K562 (cell line): Measurements from ENCODE around the gene P2RX5. TPM values are rescaled to one million over a fixed set of nuclear protein-coding genes. Genes with fewer than 3 reads are reported as not detected.

ENCODE experiments used
- ATF7 ChIP-seq: fragments of 450-650 bp; IDR thresholded peaks from 2 replicates; pipeline ENCODE4 v1.7.1; 2014; ENCODE audit warnings: mild to moderate bottlenecking, moderate library complexity
- CCNT2 ChIP-seq: IDR thresholded peaks from 2 replicates; pipeline ENCODE4 v1.6.1; 2011; ENCODE audit warnings: borderline replicate concordance, low read depth, mild to moderate bottlenecking, moderate library complexity, mixed read lengths, low read length; ENCODE audit not compliant: insufficient read length; ENCODE audit errors: extremely low read depth
- CREB1 ChIP-seq, 2 experiments: sonication (generic) in 1 of 2; formaldehyde crosslinking in 1 of 2; IDR thresholded peaks; 2 replicates each; pipeline versions ENCODE4 v1.6.1 to v1.8.0; 2012 to 2022; ENCODE audit warnings: inconsistent platforms in 1 of 2, mild to moderate bottlenecking in 1 of 2, missing genetic modification reagents in 1 of 2, moderate library complexity in 1 of 2
- ETV5 ChIP-seq: sonication (generic); formaldehyde crosslinking; IDR thresholded peaks from 2 replicates; pipeline ENCODE4 v1.4.0; 2020; ENCODE audit warnings: low read depth, mild to moderate bottlenecking, missing genetic modification reagents
- L3MBTL2 ChIP-seq: fragments of 450-650 bp; IDR thresholded peaks from 2 replicates; pipeline ENCODE4 v1.6.1; 2016; ENCODE audit warnings: mild to moderate bottlenecking, moderate library complexity
- MAZ ChIP-seq, 2 experiments: fragments of 450-650 bp in 1 of 2; sonication (generic) in 1 of 2; formaldehyde crosslinking; IDR thresholded peaks in 1 of 2; conservative IDR thresholded peaks in 1 of 2; 2 replicates each; pipeline versions ENCODE4 v1.4.0 to v1.5.0; 2020; ENCODE audit warnings: mild to moderate bottlenecking in 1 of 2, missing genetic modification reagents in 1 of 2
- MBD2 ChIP-seq: sonication (generic); IDR thresholded peaks from 2 replicates; pipeline ENCODE4 v1.6.1; 2016; ENCODE audit warnings: low read depth, borderline replicate concordance
- RAD51 ChIP-seq: fragments of 450-650 bp; IDR thresholded peaks from 2 replicates; pipeline ENCODE4 v1.7.1; 2016; ENCODE audit warnings: low read depth, mild to moderate bottlenecking, borderline replicate concordance
- SAP30 ChIP-seq: fragments of 200-600 bp; sonication (generic); IDR thresholded peaks from 2 replicates; pipeline ENCODE4 v1.6.1; 2012; ENCODE audit warnings: borderline replicate concordance, low read depth, mild to moderate bottlenecking, moderate library complexity, low read length, control low read depth, inconsistent platforms; ENCODE audit not compliant: insufficient read depth, poor library complexity, severe bottlenecking
- SMC3 ChIP-seq: conservative IDR thresholded peaks from 2 replicates; pipeline ENCODE4 v1.6.1; 2011; ENCODE audit warnings: low read depth, low read length, improper control_type of control experiment; ENCODE audit not compliant: insufficient read depth
- SP2 ChIP-seq: IDR thresholded peaks from 2 replicates; pipeline ENCODE4 v1.6.1; 2011; ENCODE audit warnings: mild to moderate bottlenecking, low read depth, low read length, moderate library complexity; ENCODE audit not compliant: poor library complexity, severe bottlenecking; ENCODE audit errors: extremely low read depth
- TCFL5 ChIP-seq: fragments of 250-450 bp; sonication (Bioruptor Pico); conservative IDR thresholded peaks from 2 replicates; pipeline ENCODE4 v1.6.1; 2021; ENCODE audit warnings: mild to moderate bottlenecking, moderate library complexity, matching md5 sums
- TEAD1 ChIP-seq, 2 experiments: fragments of 450-650 bp in 1 of 2; sonication (generic) in 1 of 2; formaldehyde crosslinking; IDR thresholded peaks; 2 replicates each; pipeline versions ENCODE4 v1.4.0 to v1.8.0; 2020 to 2022; ENCODE audit warnings: mild to moderate bottlenecking in 2 of 2, missing genetic modification reagents in 1 of 2
- TFE3 ChIP-seq: fragments of 450-650 bp; formaldehyde crosslinking; IDR thresholded peaks from 2 replicates; pipeline ENCODE4 v1.4.0; 2020; ENCODE audit warnings: mild to moderate bottlenecking, mixed read lengths
- TRIM28 ChIP-seq: fragments of 450-650 bp; IDR thresholded peaks from 2 replicates; pipeline ENCODE4 v1.6.1; 2017
- ZNF280B ChIP-seq: fragments of 250-450 bp; sonication (Bioruptor Pico); IDR thresholded peaks from 2 replicates; pipeline ENCODE4 v1.5.1; 2021; ENCODE audit warnings: mild to moderate bottlenecking
- ZNF408 ChIP-seq: fragments of 250-450 bp; sonication (Bioruptor Pico); IDR thresholded peaks from 2 replicates; pipeline ENCODE4 v1.4.0; 2020; ENCODE audit warnings: low read depth, mild to moderate bottlenecking, moderate library complexity
- polyA plus RNA-seq, 8 experiments: library from polyadenylated mRNA; depleted of rRNA in 4 of 8; stranded (reverse) in 5 of 8; unstranded in 3 of 8; fragments of >200 nt; fragmentation: Nextera tagmentation in 2 of 8; fragmentation: Illumina TruSeq in 1 of 8; extraction: Ambion mirVana in 2 of 8; extraction: Trizol in 1 of 8; gene quantifications; 2 replicates each; pipeline versions ENCODE4 v1.2.1 to v1.2.3, GENCODE V29; 2011 to 2014; ENCODE audit warnings: inconsistent platforms in 1 of 8, missing spikeins in 1 of 8
- total RNA-seq, 7 experiments: library from RNA; depleted of rRNA in 6 of 7; stranded (reverse); fragments of >200 nt in 6 of 7; fragmentation: Illumina TruSeq in 2 of 7; extraction: Trizol in 2 of 7; gene quantifications; 2 replicates each; pipeline versions ENCODE4 v1.2.1 to v1.2.3, GENCODE V29; 2011 to 2021; ENCODE audit warnings: low replicate concordance in 1 of 7
- TF ChIP-seq, protein P1 (sequence below): sonication (generic); formaldehyde crosslinking; IDR thresholded peaks from 2 replicates; pipeline ENCODE4 v1.8.0; 2022; ENCODE audit warnings: mild to moderate bottlenecking, missing genetic modification reagents

The P2RX5 gene
- total and polyA plus RNA-seq, 9 of the 15 experiments (the other 6 are each of a cell fraction or from before 2014, with no cell fraction given) = 0.31 to 4.0 (median 1.3) TPM

DNA sequence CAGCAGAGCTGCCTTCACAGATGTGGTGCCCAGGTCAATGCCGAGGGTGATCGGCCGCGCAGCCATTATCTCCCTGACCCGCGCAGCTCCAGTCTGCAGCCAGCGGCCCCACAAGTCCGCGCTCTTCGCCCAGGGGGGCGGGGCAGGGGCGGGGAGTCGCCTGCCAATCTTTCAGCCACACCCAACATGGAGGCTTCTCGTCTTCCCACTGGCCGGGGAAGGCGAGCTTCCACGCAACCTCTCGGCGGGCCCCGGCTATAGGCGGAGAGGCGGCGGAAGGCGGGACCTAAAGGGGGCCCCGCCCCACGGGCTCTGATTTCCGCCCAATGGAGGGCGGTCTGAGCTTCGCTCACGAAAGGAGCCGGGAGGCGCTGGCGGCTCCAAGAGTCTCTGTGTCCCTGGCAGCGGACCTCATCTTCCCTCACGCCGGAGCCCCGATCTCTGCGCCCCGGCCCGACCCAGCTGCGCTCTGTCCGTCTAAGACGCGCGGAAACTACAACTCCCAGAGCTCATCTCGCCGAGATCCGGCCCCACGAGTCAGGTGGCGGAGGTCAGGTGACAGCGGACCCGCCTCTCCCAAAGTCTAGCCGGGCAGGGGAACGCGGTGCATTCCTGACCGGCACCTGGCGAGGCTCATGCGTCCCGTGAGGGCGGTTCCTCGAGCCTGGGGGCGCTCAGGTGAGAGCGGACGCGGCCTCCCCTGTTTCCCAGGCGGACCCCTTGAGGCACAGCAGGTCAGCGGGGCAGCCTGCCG lies 59.6 kb downstream of the P2RX5 start, which contains the start of the genes CTNS and SHPK (continued):
- TF ChIP-seq, protein P1, sequence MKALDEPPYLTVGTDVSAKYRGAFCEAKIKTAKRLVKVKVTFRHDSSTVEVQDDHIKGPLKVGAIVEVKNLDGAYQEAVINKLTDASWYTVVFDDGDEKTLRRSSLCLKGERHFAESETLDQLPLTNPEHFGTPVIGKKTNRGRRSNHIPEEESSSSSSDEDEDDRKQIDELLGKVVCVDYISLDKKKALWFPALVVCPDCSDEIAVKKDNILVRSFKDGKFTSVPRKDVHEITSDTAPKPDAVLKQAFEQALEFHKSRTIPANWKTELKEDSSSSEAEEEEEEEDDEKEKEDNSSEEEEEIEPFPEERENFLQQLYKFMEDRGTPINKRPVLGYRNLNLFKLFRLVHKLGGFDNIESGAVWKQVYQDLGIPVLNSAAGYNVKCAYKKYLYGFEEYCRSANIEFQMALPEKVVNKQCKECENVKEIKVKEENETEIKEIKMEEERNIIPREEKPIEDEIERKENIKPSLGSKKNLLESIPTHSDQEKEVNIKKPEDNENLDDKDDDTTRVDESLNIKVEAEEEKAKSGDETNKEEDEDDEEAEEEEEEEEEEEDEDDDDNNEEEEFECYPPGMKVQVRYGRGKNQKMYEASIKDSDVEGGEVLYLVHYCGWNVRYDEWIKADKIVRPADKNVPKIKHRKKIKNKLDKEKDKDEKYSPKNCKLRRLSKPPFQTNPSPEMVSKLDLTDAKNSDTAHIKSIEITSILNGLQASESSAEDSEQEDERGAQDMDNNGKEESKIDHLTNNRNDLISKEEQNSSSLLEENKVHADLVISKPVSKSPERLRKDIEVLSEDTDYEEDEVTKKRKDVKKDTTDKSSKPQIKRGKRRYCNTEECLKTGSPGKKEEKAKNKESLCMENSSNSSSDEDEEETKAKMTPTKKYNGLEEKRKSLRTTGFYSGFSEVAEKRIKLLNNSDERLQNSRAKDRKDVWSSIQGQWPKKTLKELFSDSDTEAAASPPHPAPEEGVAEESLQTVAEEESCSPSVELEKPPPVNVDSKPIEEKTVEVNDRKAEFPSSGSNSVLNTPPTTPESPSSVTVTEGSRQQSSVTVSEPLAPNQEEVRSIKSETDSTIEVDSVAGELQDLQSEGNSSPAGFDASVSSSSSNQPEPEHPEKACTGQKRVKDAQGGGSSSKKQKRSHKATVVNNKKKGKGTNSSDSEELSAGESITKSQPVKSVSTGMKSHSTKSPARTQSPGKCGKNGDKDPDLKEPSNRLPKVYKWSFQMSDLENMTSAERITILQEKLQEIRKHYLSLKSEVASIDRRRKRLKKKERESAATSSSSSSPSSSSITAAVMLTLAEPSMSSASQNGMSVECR (CRISPR knock-in tag) = peak; percentile 97
- TF ChIP-seq RAD51 = peak; percentile 99
- TF ChIP-seq CCNT2 = peak; percentile 29
- TF ChIP-seq L3MBTL2 = peak; percentile 60; the same call in 1 of the 2 replicates
- TF ChIP-seq TEAD1 (CRISPR knock-in tag; IDR thresholded peaks at IDR 0.05) = peak in 1 of 2 experiments; percentile 77; a peak in 1 of 4 replicates
- peak; percentile 44; a peak in 3 of 4 replicates for TF ChIP-seq MAZ (CRISPR knock-in tag; conservative IDR thresholded peaks at IDR 0.05 in 1 of 2, IDR thresholded peaks at IDR 0.05 in 1 of 2)
- TF ChIP-seq CREB1 (IDR thresholded peaks at IDR 0.05) = 0 out of 2 replicates have a peak, but pooled peaks have one; percentile 29
- TF ChIP-seq CREB1 (CRISPR knock-in tag; IDR thresholded peaks at IDR 0.05) = 0 out of 2 replicates have a peak, but pooled peaks have one; percentile 33
- no peak for TF ChIP-seq TCFL5 (CRISPR knock-in tag)
- TF ChIP-seq TRIM28 = no peak
- peak; percentile 62 for TF ChIP-seq ETV5 (CRISPR knock-in tag)
- peak; percentile 96 for TF ChIP-seq SAP30
- TF ChIP-seq ZNF408 (CRISPR knock-in tag) = no peak
- peak; percentile 47 for TF ChIP-seq TFE3 (CRISPR knock-in tag)
- TF ChIP-seq ATF7 = peak; percentile 71
- no peak for TF ChIP-seq ZNF280B (CRISPR knock-in tag)
- TF ChIP-seq SMC3 = no peak
- TF ChIP-seq MBD2 = 0 out of 2 replicates have a peak, but pooled peaks have one; percentile 27
- peak; percentile 23 for TF ChIP-seq SP2
